HG02973 (cell line): ENCODE measurements around the gene ZNF260.
"Not testable (repeated sequence)": the region's sequence is repeated elsewhere in the genome, so short reads cannot be mapped to it uniquely, and the experiment has no call there.

Experiments used
- ATAC-seq: cut with Tn5 transposase; IDR thresholded peaks from one replicate; pipeline ENCODE4 v1.9.1; 2021; ENCODE audit warnings: moderate library complexity; ENCODE audit not compliant: unreplicated experiment

The ZNF260 gene

DNA sequence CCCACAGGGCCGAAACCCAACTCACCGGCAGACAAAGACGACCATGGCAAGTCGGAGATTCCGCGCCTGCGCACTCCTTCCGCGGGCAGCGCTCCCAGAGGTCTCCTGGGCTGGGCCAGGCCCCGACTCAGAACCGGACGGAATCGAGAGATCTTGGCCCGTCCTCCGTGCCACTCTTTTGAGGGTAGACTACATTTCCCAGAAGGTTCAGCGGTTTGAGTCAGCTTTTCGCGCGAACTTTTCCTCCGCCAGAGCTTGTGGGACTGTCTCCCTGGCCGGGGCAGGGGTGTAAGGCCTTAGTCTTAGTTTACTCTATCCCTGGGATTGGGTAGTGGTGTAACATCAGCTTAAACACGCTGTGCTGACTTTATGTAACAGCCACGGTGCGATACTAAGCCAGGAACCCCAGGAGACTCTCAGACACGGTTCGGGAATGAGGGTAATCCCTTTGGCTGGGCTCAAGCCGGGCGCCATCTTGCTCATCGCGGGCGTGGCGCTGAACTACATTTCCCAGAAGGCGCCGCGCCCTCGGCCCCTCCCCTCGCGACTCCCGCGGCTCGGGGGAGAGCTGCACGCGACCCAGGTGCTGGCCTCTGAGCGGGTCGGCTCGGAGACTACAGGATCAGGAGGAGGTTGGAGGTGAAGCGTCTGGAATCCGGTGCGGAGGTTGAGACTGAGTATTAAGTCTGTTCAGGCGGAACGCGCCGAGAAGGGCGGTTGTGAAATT, at the start of gene ZNF260:
Gene ZNF260, minus strand, starts transcription at position 78 of the 727 bp plus-strand sequence. CDS start 13,033 bp downstream, outside the sequence.
- ATAC-seq: peak; percentile 84

- ATAC-seq: no peak
Measured at GRCh38 chr19:36577271-36577996, 49.4 kb upstream of the ZNF260 start.

DNA sequence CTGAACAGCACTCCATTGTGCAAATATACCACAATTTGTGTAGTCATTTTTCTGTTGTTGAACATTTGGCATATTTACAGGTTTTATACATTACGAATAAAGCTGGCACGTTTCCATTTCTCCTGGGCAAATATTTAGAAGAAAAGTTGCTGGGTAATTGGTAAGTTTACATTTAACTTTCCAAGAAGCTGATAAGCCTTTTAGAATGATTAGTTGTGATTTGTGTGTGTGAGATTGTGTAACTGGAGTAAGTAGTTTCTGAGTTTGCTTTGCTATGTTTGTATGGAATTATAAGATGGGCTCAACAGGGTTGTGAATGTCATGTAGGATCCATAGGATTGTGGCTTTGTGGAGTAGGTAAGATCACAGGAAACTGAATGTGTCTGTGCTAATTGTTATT, 46.7 kb upstream of the ZNF260 start:
- ATAC-seq: no peak

- ATAC-seq: no peak
Measured at GRCh38 chr19:36573895-36574720, 46.0 kb upstream of the ZNF260 start.

GRCh38 chr19:36573020-36573894, 45.2 kb upstream of the ZNF260 start, which contains the start of gene ZNF529:
TSS of gene ZNF529 (minus strand) at chr19:36573292. CDS start at chr19:36572346, 946 bp downstream.
- ATAC-seq: peak; percentile 80

DNA sequence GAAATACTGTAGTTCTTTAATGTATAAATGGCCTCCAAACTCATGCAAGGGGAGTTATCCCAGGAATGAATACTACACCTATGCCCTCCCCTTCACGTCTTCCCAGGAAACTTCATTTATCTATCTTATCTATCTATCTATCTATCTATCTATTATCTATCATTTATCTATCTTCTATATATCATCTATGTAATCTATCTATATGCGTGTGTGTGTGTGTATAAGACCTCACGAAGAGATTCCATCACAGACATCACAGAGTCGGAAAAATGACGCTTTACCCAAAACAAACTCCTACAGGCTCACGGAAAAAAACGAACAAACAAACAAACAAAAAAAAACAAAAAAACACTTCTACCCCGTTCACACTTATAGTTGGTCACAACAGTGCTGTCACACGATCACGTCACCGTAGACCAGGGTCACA, 44.5 kb upstream of the ZNF260 start:
- ATAC-seq: no peak

DNA sequence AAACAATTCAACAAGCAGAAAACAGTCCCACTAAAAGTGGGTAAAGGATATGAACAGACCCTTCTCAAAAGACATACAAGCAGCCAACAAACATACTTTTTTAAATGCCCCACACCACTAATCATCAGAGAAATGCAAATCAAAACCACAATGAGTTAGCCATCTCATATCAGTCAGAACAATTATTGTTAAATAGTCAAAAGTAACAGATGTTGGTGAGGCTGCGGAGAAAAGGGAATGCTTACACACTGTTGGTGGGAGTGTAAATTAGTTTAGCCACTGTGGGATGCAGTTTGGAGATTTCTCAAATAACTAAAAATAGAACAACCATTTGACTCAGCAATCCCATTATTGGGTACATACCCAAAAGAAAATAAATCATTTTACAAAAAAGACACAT, 36.3 kb upstream of the ZNF260 start:
- no peak for ATAC-seq

DNA sequence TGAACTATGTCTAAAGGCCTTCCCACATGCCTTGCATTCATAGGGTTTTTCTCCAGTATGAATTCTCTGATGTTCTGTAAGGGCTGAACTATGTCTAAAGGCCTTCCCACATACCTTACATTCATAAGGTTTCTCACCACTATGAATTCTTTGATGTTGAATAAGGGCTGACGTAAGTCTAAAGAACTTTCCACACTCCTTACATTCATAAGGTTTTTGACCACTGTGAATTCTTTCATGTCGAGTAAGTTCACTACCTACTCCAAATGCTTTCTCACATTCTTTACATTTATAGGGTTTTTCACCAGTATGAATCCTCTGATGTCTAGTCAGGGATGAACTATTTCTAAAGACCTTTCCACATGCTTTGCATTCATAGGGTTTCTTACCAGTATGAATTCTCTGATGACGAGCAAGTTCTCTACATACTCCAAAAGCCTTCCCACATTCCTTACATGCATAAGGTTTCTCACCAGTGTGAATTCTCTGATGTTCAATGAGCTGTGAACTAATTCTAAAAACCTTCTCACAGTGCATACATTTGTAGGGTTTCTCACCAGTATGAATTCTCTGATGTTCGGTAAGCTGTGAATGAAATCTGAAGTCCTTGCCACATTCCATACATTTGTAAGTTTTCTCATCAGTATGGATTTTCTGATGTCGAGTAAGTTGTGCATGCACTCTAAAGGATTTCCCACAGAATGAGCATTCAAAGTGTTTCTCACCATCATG, 19.1 kb upstream of the ZNF260 start:
- ATAC-seq: no peak

GRCh38 chr19:36528921-36529518, 949 bp upstream of the ZNF260 start:
- peak; percentile 10 for ATAC-seq

DNA sequence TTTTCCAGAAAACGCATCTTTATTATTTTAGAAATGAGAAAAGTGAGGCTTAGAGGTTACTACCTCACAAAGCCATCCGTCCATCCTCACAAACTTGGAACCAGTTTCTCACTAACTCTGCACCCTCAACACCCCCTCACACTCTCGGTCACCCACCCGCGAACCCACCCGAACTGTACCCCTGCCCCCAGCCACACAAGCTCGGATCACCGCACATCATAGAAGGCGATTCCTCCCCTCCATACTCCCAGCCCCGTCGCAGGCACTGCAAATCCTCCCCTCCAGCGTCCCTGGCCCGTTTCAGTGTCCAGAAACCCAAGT, 238 bp downstream of the ZNF260 start:
- ATAC-seq: no peak

- ATAC-seq: no peak
Measured at GRCh38 chr19:36527341-36527740, 730 bp downstream of the ZNF260 start.

DNA sequence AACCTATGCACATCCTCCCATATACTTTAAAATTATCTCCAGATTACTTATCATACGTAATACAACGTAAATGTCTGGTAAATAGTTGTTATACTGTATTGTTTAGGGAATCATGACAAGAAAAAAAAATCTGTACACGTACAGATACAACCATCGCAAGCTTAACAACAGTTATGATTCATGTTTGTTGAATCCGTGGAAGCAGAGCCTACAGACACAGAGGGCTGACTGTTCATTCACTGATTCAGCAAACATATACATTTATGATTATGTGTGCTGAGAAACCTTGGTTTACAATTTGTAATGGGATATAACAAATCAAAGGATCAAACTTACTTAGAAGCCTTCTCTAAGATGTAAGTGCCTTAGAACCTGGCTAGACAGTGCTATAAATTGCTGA, 1.5 kb downstream of the ZNF260 start:
- no peak for ATAC-seq

- no peak for ATAC-seq
Measured at GRCh38 chr19:36524617-36525016, 3.5 kb downstream of the ZNF260 start.

- no peak for ATAC-seq
Measured at GRCh38 chr19:36514012-36514612, 14.0 kb downstream of the ZNF260 start.

DNA sequence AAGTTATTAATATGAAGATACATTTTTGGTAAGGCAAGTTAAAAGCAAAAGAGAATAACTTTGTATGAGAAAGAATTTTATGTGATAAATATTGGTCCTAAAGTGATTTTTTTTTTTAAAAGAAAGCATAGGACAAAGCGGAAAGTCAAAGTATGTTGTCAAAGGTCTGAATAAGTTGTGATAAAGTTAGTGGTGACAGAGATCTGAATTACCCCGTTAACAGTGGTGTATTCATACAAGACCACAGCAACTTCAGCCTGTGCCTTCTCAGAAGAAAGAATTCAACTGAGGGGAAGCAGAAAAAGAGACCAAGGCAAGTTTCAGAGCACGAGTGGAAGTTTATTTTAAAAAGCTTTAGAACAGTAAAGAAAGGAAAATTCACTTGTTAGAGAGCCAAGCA, 19.7 kb downstream of the ZNF260 start:
- no peak for ATAC-seq

DNA sequence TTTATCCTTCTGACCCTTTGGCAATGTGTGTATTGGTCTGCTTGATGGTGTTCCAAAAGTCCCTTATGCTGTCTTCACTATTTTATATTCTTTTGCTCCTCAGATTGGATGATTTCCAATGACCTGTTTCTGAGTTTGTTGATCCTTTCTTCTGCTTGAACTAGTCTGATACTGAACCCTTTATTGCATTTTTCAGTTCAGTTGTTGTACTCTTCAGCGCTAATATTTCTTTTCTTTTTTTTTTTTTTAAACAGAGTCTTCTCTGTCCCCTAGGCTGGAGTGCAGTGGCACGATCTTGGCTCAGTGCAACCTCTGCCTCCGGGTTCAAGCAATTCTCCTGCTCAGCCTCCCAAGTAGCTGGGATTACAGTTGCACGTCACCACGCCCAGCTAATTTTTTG, 26.1 kb downstream of the ZNF260 start:
- ATAC-seq: no peak

- ATAC-seq: no peak
Measured at GRCh38 chr19:36497001-36497400, 31.1 kb downstream of the ZNF260 start.

DNA sequence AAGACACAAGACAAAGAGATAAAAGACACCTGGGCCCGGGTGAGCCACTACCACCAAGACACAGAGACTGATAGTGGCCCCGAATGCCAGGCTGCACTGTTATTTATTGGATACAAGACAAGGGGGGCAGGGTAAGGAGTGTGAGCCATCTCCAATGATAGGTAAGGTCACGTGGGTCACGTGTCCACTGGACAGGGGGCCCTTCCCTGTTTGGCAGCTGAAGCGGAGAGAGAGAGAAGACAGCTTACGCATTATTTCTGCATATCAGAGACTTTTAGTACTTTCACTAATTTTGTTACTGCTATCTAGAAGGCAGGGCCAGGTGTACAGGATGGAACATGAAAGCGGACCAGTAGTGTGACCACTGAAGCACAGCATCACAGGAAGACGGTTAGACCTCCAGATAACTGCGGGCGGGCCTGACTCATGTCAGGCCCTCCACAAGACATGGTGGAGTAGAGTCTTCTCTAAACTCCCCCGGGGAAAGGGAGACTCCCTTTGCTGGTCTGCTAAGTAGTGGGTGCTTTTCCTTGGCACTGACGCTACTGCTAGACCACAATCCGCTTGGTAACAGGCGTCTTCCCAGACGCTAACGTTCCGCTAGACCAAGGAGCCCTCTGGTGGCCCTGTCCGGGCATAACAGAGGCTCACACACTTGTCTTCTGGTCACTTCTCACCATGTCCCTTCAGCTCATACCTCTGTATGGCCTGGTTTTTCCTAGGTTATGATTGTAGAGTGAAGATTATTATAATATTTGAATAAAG, 35.2 kb downstream of the ZNF260 start:
- not testable (repeated sequence) for ATAC-seq
